ENCODE results near the gene HECTD4.
"Not testable (repeated sequence)": the region's sequence is repeated elsewhere in the genome, so short reads cannot be mapped to it uniquely, and the experiment has no call there.

HECTD4 gene

GRCh38 chr12:112352921-112353320 lies 29.3 kb downstream of the HECTD4 start:
- FAIRE-seq: no peak

- FAIRE-seq: no peak
Observed at GRCh38 chr12:112350593-112351592, 31.3 kb downstream of the HECTD4 start.

- FAIRE-seq: peak; percentile 98
Observed at GRCh38 chr12:112349431-112349830, 32.8 kb downstream of the HECTD4 start.

GRCh38 chr12:112348926-112349325 lies 33.3 kb downstream of the HECTD4 start:
- not testable (repeated sequence) for FAIRE-seq

GRCh38 chr12:112347581-112347982 lies 34.6 kb downstream of the HECTD4 start:
- FAIRE-seq: no peak

- no peak for FAIRE-seq
Observed at GRCh38 chr12:112346194-112346593, 36.0 kb downstream of the HECTD4 start.

GRCh38 chr12:112344220-112344619 lies 38.0 kb downstream of the HECTD4 start:
- no peak for FAIRE-seq

- FAIRE-seq: no peak
Observed at GRCh38 chr12:112342587-112342986, 39.6 kb downstream of the HECTD4 start.

GRCh38 chr12:112341046-112341825 lies 41.0 kb downstream of the HECTD4 start:
- FAIRE-seq: peak; percentile 86

- FAIRE-seq: no peak
Observed at GRCh38 chr12:112340230-112340629, 42.0 kb downstream of the HECTD4 start.

- not testable (repeated sequence) for FAIRE-seq
Observed at GRCh38 chr12:112334999-112335398, 47.2 kb downstream of the HECTD4 start.

- FAIRE-seq: no peak
Observed at GRCh38 chr12:112333019-112333418, 49.2 kb downstream of the HECTD4 start.

- FAIRE-seq: no peak
Observed at GRCh38 chr12:112331886-112332285, 50.3 kb downstream of the HECTD4 start.

- no peak for FAIRE-seq
Observed at GRCh38 chr12:112330706-112331105, 51.5 kb downstream of the HECTD4 start.

GRCh38 chr12:112328456-112329124 lies 53.6 kb downstream of the HECTD4 start:
- no peak for FAIRE-seq

- FAIRE-seq: peak; percentile 68
Observed at GRCh38 chr12:112327209-112327938, 54.9 kb downstream of the HECTD4 start.

- no peak for FAIRE-seq
Observed at GRCh38 chr12:112325622-112326207, 56.5 kb downstream of the HECTD4 start.

GRCh38 chr12:112325157-112325556 lies 57.1 kb downstream of the HECTD4 start:
- no peak for FAIRE-seq

- peak; percentile 30 for FAIRE-seq
Observed at GRCh38 chr12:112322882-112323547, 59.2 kb downstream of the HECTD4 start.

GRCh38 chr12:112322441-112322840 lies 59.8 kb downstream of the HECTD4 start:
- FAIRE-seq: no peak

- no peak for FAIRE-seq
Observed at GRCh38 chr12:112321245-112321644, 61.0 kb downstream of the HECTD4 start.
